Measurements from ENCODE around the gene UBE3B. TPM values are rescaled to one million over a fixed set of nuclear protein-coding genes. Genes with fewer than 3 reads are reported as not detected.

Gene UBE3B
- total RNA-seq, 4 donors from 2014 or later, result 52.2 to 72.5 (median 65.5) TPM

- Histone ChIP-seq H3K4me1 (peaks cover 78 to 100% of the 10 kb centered on the region in 2 donors), H3K27ac (peak overlapping the region; percentile 99 to 100 (median 100)), H3K4me3 (replicated peaks in 1 of 3) (no peak overlapping the region), H3K27me3 (no peaks in the 10 kb centered on the region), H3K9me3 (no peaks in the 10 kb centered on the region), H3K36me3 (peaks cover 0 to 11% of the 10 kb centered on the region in 2 donors)
- WGBS, 2 donors, result 52 to 54% methylated on average over 8 of the region's 8 CpGs
- TF ChIP-seq POLR2A (IDR thresholded peaks at IDR 0.05), result no peak
- no peak for TF ChIP-seq CTCF (IDR thresholded peaks at IDR 0.05)
- intact Hi-C loops (cut with DNase I), result no loop called here
- DNase-seq, result no peak
Measured at GRCh38 chr12:109461049-109461845, 16.2 kb upstream of the UBE3B start.

GRCh38 chr12:109461846-109462756, 15.3 kb upstream of the UBE3B start:
- TF ChIP-seq CTCF (IDR thresholded peaks at IDR 0.05), result no peak
- TF ChIP-seq POLR2A (IDR thresholded peaks at IDR 0.05), result peak in 1 of 2 donors; percentile 21
- H3K36me3 ChIP-seq, result peaks cover 3 to 5% of the 10 kb centered on the region in 2 donors
- WGBS, 2 donors, result 40 to 43% methylated on average over 13 of the region's 13 CpGs
- H3K27me3 ChIP-seq, result no peaks in the 10 kb centered on the region
- H3K4me3 ChIP-seq (replicated peaks in 1 of 3), result no peak overlapping the region
- peak; percentile 92 to 95 for DNase-seq
- H3K27ac ChIP-seq, result peak overlapping the region; percentile 99 to 100 (median 100)
- intact Hi-C loops (cut with DNase I), result no loop called here
- H3K4me1 ChIP-seq, result peaks cover 81 to 100% of the 10 kb centered on the region in 2 donors
- H3K9me3 ChIP-seq, result no peaks in the 10 kb centered on the region

GRCh38 chr12:109462868-109463692, 14.4 kb upstream of the UBE3B start:
- intact Hi-C loops (cut with DNase I), result no loop called here
- Histone ChIP-seq H3K4me1 (peaks cover 75 to 100% of the 10 kb centered on the region in 2 donors), H3K27ac (peak overlapping the region; percentile 99 to 100 (median 100)), H3K9me3 (no peaks in the 10 kb centered on the region), H3K36me3 (peaks cover 0 to 10% of the 10 kb centered on the region in 2 donors), H3K27me3 (no peaks in the 10 kb centered on the region), H3K4me3 (replicated peaks in 1 of 3) (no peak overlapping the region)
- TF ChIP-seq CTCF (IDR thresholded peaks at IDR 0.05) (peak in 1 of 6 experiments; percentile 16), POLR2A (IDR thresholded peaks at IDR 0.05) (peak in 1 of 2 donors; percentile 81)
- DNase-seq, result peak; percentile 91 to 95
- WGBS, 2 donors, result 7 to 8% methylated on average over 14 of the region's 14 CpGs

- Histone ChIP-seq H3K9me3 (no peaks in the 10 kb centered on the region), H3K4me3 (replicated peaks in 1 of 3) (no peak overlapping the region), H3K27me3 (no peaks in the 10 kb centered on the region), H3K4me1 (peaks cover 79 to 98% of the 10 kb centered on the region in 2 donors), H3K27ac (peak overlapping the region; percentile 99 to 100 (median 100)), H3K36me3 (peaks cover under 1 to 10% of the 10 kb centered on the region in 2 donors)
- 44 to 45% methylated on average over 5 of the region's 5 CpGs for WGBS, 2 donors
- DNase-seq, result no peak
- intact Hi-C loops (cut with DNase I), result no loop called here
- no peak for TF ChIP-seq CTCF (IDR thresholded peaks at IDR 0.05)
- TF ChIP-seq POLR2A (IDR thresholded peaks at IDR 0.05), result no peak
Measured at GRCh38 chr12:109463756-109464155, 13.7 kb upstream of the UBE3B start.
